Type B pancreatic cell (in vitro differentiated cells): ENCODE results near the gene KLHL6. TPM values are rescaled to one million over a fixed set of nuclear protein-coding genes. Genes with fewer than 3 reads are reported as not detected.
A peak's percentile ranks its signal among the peaks of the same experiment; 100 is the strongest.

ENCODE experiments used
- DNase-seq: peaks from one replicate; pipeline ENCODE4 v3.0.0; 2021; ENCODE audit warnings: mixed read lengths; ENCODE audit not compliant: unreplicated experiment; ENCODE audit errors: extremely low spot score
- H3K27ac Mint-ChIP-seq: 2 replicates; pipeline ENCODE4 v1.8.0; 2021; ENCODE audit warnings: mild to moderate bottlenecking, mixed read lengths
- H3K27me3 Mint-ChIP-seq: 2 replicates; pipeline ENCODE4 v1.8.0; 2021; ENCODE audit warnings: mixed read lengths
- H3K36me3 Mint-ChIP-seq: 2 replicates; pipeline ENCODE4 v1.8.0; 2021; ENCODE audit warnings: mixed read lengths
- H3K4me1 Mint-ChIP-seq: one replicate; pipeline ENCODE4 v1.8.0; 2021; ENCODE audit warnings: mixed read lengths; ENCODE audit not compliant: unreplicated experiment
- H3K4me3 Mint-ChIP-seq: 2 replicates; pipeline ENCODE4 v1.8.0; 2021; ENCODE audit warnings: mild to moderate bottlenecking, mixed read lengths
- H3K9me3 Mint-ChIP-seq: 2 replicates; pipeline ENCODE4 v1.8.0; 2021; ENCODE audit warnings: mixed read lengths
- CTCF ChIP-seq: fragments of 200-600 bp; sonication (generic); conservative IDR thresholded peaks from 2 replicates; pipeline ENCODE4 v1.5.0; 2021; ENCODE audit warnings: antibody characterized with exemption, mild to moderate bottlenecking
- total RNA-seq: library from RNA; stranded (reverse); gene quantifications from 2 replicates; pipeline ENCODE4 v1.2.1, GENCODE V29; 2021; ENCODE audit warnings: low replicate concordance

The KLHL6 gene
- total RNA-seq, 1 donor from 2014 or later = not detected

GRCh38 chr3:183553334-183554026, 2.0 kb downstream of the KLHL6 start:
- Mint-ChIP-seq H3K27ac (no peak overlapping the region), H3K4me3 (no peak overlapping the region), H3K9me3 (no peaks in the 10 kb centered on the region), H3K4me1 (peaks cover 4% of the 10 kb centered on the region), H3K27me3 (no peaks in the 10 kb centered on the region), H3K36me3 (no peaks in the 10 kb centered on the region)
- no peak for DNase-seq
- no peak for TF ChIP-seq CTCF

- no peak for DNase-seq
- peaks cover 4% of the 10 kb centered on the region for H3K4me1 Mint-ChIP-seq
- no peaks in the 10 kb centered on the region for H3K36me3 Mint-ChIP-seq
- H3K27me3 Mint-ChIP-seq = no peaks in the 10 kb centered on the region
- no peaks in the 10 kb centered on the region for H3K9me3 Mint-ChIP-seq
- no peak overlapping the region for H3K27ac Mint-ChIP-seq
- TF ChIP-seq CTCF = no peak
- no peak overlapping the region for H3K4me3 Mint-ChIP-seq
These were observed 3.6 kb downstream of the KLHL6 start for GRCh38 chr3:183551930-183552329.

- no peak overlapping the region for H3K4me3 Mint-ChIP-seq
- H3K4me1 Mint-ChIP-seq = no peaks in the 10 kb centered on the region
- DNase-seq = no peak
- peak overlapping the region; percentile 13 for H3K27ac Mint-ChIP-seq
- H3K27me3 Mint-ChIP-seq = no peaks in the 10 kb centered on the region
- no peaks in the 10 kb centered on the region for H3K9me3 Mint-ChIP-seq
- no peaks in the 10 kb centered on the region for H3K36me3 Mint-ChIP-seq
- TF ChIP-seq CTCF = no peak
These were observed 7.2 kb downstream of the KLHL6 start for GRCh38 chr3:183548262-183548769.

GRCh38 chr3:183546625-183547024, 8.9 kb downstream of the KLHL6 start:
- no peak for TF ChIP-seq CTCF
- H3K4me1 Mint-ChIP-seq = no peaks in the 10 kb centered on the region

GRCh38 chr3:183545708-183546107, 9.8 kb downstream of the KLHL6 start:
- H3K36me3 Mint-ChIP-seq = no peaks in the 10 kb centered on the region
- no peak for TF ChIP-seq CTCF
- H3K27ac Mint-ChIP-seq = no peak overlapping the region

More at GRCh38 chr3:183546625-183547024, 8.9 kb downstream of the KLHL6 start:
- H3K27me3 Mint-ChIP-seq = no peaks in the 10 kb centered on the region
- H3K4me3 Mint-ChIP-seq = no peak overlapping the region
- no peaks in the 10 kb centered on the region for H3K9me3 Mint-ChIP-seq
- H3K27ac Mint-ChIP-seq = no peak overlapping the region
- DNase-seq = no peak
- H3K36me3 Mint-ChIP-seq = no peaks in the 10 kb centered on the region

More at GRCh38 chr3:183545708-183546107, 9.8 kb downstream of the KLHL6 start:
- H3K4me3 Mint-ChIP-seq = no peak overlapping the region
- no peaks in the 10 kb centered on the region for H3K27me3 Mint-ChIP-seq
- H3K4me1 Mint-ChIP-seq = no peaks in the 10 kb centered on the region
- no peaks in the 10 kb centered on the region for H3K9me3 Mint-ChIP-seq
- no peak for DNase-seq
